Ovary (tissue), 9 donors: ENCODE results near the gene FRG2B. TPM values are rescaled to one million over a fixed set of nuclear protein-coding genes. Genes with fewer than 3 reads are reported as not detected.
"Not testable (repeated sequence)": the region's sequence is repeated elsewhere in the genome, so short reads cannot be mapped to it uniquely, and the experiment has no call there.

Source experiments
- DNase-seq, 5 donors: peaks; one replicate each; pipeline ENCODE4 v3.0.0-alpha.2; 2019 to 2020
- H3K27ac ChIP-seq, 2 donors: fragments of 200-600 bp; one replicate each; pipeline versions ENCODE4 v1.5.1 to v1.8.0; 2019 to 2022
- H3K27me3 ChIP-seq: fragments of 200-600 bp; one replicate; pipeline ENCODE4 v1.8.0; 2022
- H3K36me3 ChIP-seq: fragments of 200-600 bp; sonication (generic); one replicate; pipeline ENCODE4 v1.5.1; 2019
- H3K4me1 ChIP-seq: one replicate; pipeline ENCODE4 v1.8.1; 2013; ENCODE audit warnings: mild to moderate bottlenecking, moderate library complexity; ENCODE audit not compliant: insufficient read depth
- H3K4me3 ChIP-seq: fragments of 200-600 bp; sonication (generic); one replicate; pipeline ENCODE4 v1.5.1; 2017
- H3K9me3 ChIP-seq, 2 donors: fragments of 200-600 bp in 1 of 2; sonication (generic) in 1 of 2; one replicate each; pipeline versions ENCODE4 v1.5.1 to v1.8.1; 2013 to 2019; ENCODE audit warnings: mild to moderate bottlenecking in 1 of 2, moderate library complexity in 1 of 2
- CTCF ChIP-seq, 3 donors: fragments of 450-650 bp in 2 of 3; fragments of 200-600 bp in 1 of 3; IDR thresholded peaks; one replicate each; pipeline versions ENCODE4 v1.5.1 to v1.8.0; 2016 to 2022; ENCODE audit warnings: antibody characterized with exemption in 3 of 3, mild to moderate bottlenecking in 1 of 3
- EP300 ChIP-seq: sonication (generic); formaldehyde crosslinking; IDR thresholded peaks from one replicate; pipeline ENCODE4 v1.6.1; 2017; ENCODE audit warnings: antibody characterized with exemption
- POLR2A ChIP-seq: fragments of 450-650 bp; IDR thresholded peaks from one replicate; pipeline ENCODE4 v1.6.1; 2017; ENCODE audit warnings: antibody characterized with exemption, mild to moderate bottlenecking, moderate library complexity
- WGBS, 3 donors: extraction: QIAGEN DNeasy Blood & Tissue Kit in 1 of 3; methylation state at CpG; one replicate each; pipeline versions ENCODE4 v1.1.5 to v1.1.7; 2013 to 2017; 5-methylcytosine and 5-hydroxymethylcytosine counted together
- intact Hi-C, 4 donors: fragments of 100-400 bp; cut with DNase I; formaldehyde crosslinking; loops; one replicate each; pipeline versions ENCODE4 v1.11.0 to v1.15.1; 2022 to 2023
- polyA plus RNA-seq, 2 donors: library from polyadenylated mRNA; stranded (reverse); fragments of 200-250 nt in 1 of 2; fragments of 350-450 nt in 1 of 2; fragmentation: Illumina TruSeq in 1 of 2; extraction: RNeasy Lipid Tissue Mini Kit (QIAGEN cat#74804) in 1 of 2; gene quantifications; one replicate each; pipeline ENCODE4 v1.2.3, GENCODE V29; 2013 to 2014
- total RNA-seq, 7 donors: library from RNA; depleted of rRNA in 2 of 7; stranded (reverse); fragments of >200 nt in 2 of 7; fragmentation: NEBNext Ultra II Directional in 3 of 7; extraction: Animal tissue kit (Norgen Biotek cat#: 25700) in 3 of 7; gene quantifications; one replicate each; pipeline versions ENCODE4 v1.1.0 to v1.2.4, GENCODE V29; 2016 to 2023
- donor health status: DM: no; HTN: no; CAD: no; lungs with moderate emphysema.
- donor health status: DM: no; HTN: no; CAD: no.
- donor health status: Bipolar disorder and iron deficiency.
- donor health status: DM: yes; HTN: yes; CAD: no.
- donor health status: DM: no; HTN: no; CAD: no.
- donor health status: DM: yes; HTN: yes; CAD: no.

FRG2B gene
- total and polyA plus RNA-seq, 9 donors, result not detected

DNA sequence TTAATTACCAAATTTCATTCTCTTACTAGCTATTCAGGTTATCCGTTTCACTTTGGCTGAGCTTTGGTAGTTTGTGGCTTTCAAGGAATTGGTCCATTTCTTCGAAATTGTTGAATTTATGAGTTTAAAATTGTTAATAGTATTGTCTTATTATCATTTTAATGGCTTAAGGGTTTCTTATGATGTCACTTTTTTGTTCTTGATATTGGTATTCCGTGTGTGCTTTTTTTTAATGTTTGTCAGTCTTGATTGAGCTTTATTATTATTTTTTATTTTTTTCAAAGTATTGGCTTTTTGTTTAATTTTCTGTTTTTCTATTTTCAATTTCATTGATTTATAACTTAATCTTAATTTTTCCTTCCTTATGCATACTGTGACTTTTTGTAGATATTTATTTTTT, 25.9 kb downstream of the FRG2B start:
- Histone ChIP-seq H3K27ac (no peak overlapping the region), H3K4me3 (no peak overlapping the region), H3K36me3 (no peaks in the 10 kb centered on the region), H3K4me1 (no peaks in the 10 kb centered on the region), H3K27me3 (no peaks in the 10 kb centered on the region), H3K9me3 (no peaks in the 10 kb centered on the region)
- no peak for DNase-seq
- intact Hi-C loops, result no loop called here
- WGBS, 3 donors, result 46 to 61% (median 58%) methylated on average over 3 of the region's 3 CpGs
- TF ChIP-seq EP300, result no peak
- no peak for TF ChIP-seq CTCF (IDR thresholded peaks at IDR 0.05)
- no peak for TF ChIP-seq POLR2A

DNA sequence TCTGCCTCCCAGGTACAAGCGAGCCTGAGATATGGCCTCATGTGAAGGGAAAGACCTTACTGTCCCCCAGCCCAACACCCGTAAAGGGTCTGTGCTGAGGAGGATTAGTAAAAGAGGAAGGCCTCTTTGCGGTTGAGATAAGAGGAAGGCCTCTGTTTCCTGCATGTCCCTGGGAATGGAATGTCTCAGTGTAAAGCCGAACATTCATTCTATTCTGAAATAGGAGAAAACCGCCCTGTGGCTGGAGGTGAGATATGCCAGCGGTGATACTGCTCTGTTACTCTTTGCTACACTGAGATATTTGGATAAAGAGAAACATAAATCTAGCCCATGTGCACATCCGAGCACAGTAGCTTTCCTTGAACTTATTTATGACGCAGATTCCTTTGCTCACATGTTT, 26.7 kb downstream of the FRG2B start:
- 64 to 73% (median 67%) methylated on average over 8 of the region's 8 CpGs for WGBS, 3 donors
- not testable (repeated sequence) for H3K27me3 ChIP-seq, DNase-seq

DNA sequence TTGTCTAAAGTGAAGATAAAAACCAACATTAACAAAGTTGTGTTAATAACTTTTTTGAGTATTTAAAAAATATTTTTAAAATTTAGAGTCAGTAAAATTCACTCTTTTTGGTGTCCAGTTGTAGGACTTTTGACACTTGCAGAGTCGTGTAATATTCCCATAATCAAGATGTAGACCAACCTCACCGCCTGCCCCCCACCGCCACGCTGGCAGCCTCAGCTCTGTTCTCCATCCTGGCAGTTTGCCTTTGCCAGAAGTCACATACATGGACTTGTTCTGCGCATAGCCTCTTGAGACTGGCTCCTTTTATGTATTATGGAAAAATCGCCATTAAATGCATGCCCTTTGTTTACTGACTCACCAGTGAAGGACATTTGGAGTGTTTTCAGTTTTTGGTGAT, 33.9 kb downstream of the FRG2B start:
- Histone ChIP-seq H3K27me3 (no peaks in the 10 kb centered on the region), H3K9me3 (no peaks in the 10 kb centered on the region), H3K4me1 (no peaks in the 10 kb centered on the region), H3K36me3 (no peaks in the 10 kb centered on the region), H3K4me3 (no peak overlapping the region), H3K27ac (no peak overlapping the region)
- WGBS, 3 donors, result 62 to 69% (median 69%) methylated on average over 6 of the region's 6 CpGs
- intact Hi-C loops, result no loop called here
- TF ChIP-seq CTCF (IDR thresholded peaks at IDR 0.05) (no peak), POLR2A (no peak), EP300 (no peak)
- DNase-seq, result no peak

More for the DNA sequence above, 26.7 kb downstream of the FRG2B start:
- H3K4me1 ChIP-seq, intact Hi-C loops, H3K9me3 ChIP-seq, H3K4me3 ChIP-seq, H3K27ac ChIP-seq, H3K36me3 ChIP-seq: not testable (repeated sequence)

GRCh38 chr10:133590970-133591359, 35.6 kb downstream of the FRG2B start:
- DNase-seq, result no peak
- 72 to 74% (median 73%) methylated on average over 10 of the region's 10 CpGs for whole genome bisulfite sequencing, 3 donors
- TF ChIP-seq POLR2A, result no peak
- TF ChIP-seq CTCF (IDR thresholded peaks at IDR 0.05), result no peak
- TF ChIP-seq EP300, result no peak
- H3K27ac ChIP-seq, result no peak overlapping the region
- no peaks in the 10 kb centered on the region for H3K36me3 ChIP-seq
- H3K4me3 ChIP-seq, result no peak overlapping the region
- intact Hi-C loops, result no loop called here
- no peaks in the 10 kb centered on the region for H3K4me1 ChIP-seq
- H3K27me3 ChIP-seq, result no peaks in the 10 kb centered on the region
- no peaks in the 10 kb centered on the region for H3K9me3 ChIP-seq

DNA sequence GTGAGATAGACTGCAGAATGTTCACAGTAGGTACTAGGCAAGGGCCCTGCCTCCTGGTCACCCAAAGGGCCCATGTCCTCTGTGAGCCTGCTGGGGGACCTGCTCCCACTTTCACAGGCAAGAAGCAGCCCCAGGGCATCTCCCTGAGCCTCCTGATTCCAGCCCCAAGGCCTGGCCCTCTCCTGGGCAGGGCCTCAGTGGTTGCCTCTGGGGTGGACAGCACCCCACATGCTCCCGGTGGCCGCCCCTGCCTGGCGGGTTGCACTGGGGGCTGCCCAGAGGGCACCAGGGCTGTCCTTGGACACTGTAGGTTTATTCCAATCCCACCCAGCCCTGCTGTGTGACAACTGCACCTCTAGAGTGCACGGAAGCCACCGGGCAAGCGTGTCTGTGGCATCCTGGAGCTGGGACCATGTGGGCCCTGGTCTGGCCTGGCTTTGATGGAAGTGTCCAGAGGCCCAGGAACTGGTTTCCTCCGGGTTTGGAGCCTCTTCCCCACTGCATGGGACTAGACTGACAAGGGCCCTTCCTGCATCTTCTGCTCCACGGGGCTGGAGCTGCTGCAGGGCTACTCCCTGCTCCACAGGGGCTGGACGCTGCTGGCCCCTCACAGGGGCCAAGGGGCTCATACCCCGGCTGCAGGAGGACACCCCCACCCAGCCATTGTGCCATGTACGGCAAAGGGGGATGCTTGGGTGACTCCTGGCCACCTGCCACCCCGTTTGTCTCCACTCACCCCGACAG, 36.2 kb downstream of the FRG2B start:
- TF ChIP-seq EP300 (no peak), CTCF (IDR thresholded peaks at IDR 0.05) (no peak), POLR2A (no peak)
- no peak for DNase-seq
- intact Hi-C loops, result no loop called here
- WGBS, 3 donors, result 60 to 78% (median 71%) methylated on average over 9 to 13 of the region's 13 CpGs
- no peak overlapping the region for H3K27ac ChIP-seq
- no peaks in the 10 kb centered on the region for H3K4me1 ChIP-seq
- no peaks in the 10 kb centered on the region for H3K27me3 ChIP-seq
- H3K4me3 ChIP-seq, result no peak overlapping the region
- H3K9me3 ChIP-seq, result no peaks in the 10 kb centered on the region
- H3K36me3 ChIP-seq, result no peaks in the 10 kb centered on the region

- not testable (repeated sequence) for H3K4me1 ChIP-seq
These were observed 49.6 kb downstream of the FRG2B start for GRCh38 chr10:133577037-133577436.

More at GRCh38 chr10:133577037-133577436, 49.6 kb downstream of the FRG2B start:
- H3K4me3 ChIP-seq, H3K36me3 ChIP-seq, H3K27ac ChIP-seq, DNase-seq, intact Hi-C loops, H3K9me3 ChIP-seq, H3K27me3 ChIP-seq: not testable (repeated sequence)
- WGBS, 3 donors, result 71% methylated on average over 18 of the region's 31 CpGs; no CpG with 5 or more reads in 2 of the 3 donors
